ENCODE measurements around the gene TNFRSF19.

DNA sequence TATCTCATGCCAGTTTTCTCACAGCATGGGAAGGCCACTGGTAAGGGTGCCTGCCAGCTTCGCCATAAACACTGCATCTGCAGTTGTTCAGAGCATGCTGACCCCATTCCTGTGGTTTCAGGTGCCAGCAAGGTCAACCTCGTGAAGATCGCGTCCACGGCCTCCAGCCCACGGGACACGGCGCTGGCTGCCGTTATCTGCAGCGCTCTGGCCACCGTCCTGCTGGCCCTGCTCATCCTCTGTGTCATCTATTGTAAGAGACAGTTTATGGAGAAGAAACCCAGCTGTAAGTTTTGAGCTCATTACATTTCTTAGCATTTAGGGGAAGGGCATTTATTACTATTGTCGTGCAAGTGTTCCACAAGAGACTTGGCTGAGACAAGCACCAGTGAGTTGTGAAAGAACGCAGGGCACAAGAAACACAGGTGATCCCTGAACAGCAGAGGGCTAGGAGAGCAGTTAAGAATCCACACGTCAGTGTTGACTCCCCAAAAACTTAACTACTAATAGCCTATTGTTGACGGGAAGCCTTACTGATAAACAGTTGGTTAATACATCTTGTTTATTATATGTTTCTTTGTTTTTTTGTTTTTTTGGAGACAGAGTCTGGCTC, 88.8 kb downstream of the TNFRSF19 start:
- TF ChIP-seq, protein P1, sequence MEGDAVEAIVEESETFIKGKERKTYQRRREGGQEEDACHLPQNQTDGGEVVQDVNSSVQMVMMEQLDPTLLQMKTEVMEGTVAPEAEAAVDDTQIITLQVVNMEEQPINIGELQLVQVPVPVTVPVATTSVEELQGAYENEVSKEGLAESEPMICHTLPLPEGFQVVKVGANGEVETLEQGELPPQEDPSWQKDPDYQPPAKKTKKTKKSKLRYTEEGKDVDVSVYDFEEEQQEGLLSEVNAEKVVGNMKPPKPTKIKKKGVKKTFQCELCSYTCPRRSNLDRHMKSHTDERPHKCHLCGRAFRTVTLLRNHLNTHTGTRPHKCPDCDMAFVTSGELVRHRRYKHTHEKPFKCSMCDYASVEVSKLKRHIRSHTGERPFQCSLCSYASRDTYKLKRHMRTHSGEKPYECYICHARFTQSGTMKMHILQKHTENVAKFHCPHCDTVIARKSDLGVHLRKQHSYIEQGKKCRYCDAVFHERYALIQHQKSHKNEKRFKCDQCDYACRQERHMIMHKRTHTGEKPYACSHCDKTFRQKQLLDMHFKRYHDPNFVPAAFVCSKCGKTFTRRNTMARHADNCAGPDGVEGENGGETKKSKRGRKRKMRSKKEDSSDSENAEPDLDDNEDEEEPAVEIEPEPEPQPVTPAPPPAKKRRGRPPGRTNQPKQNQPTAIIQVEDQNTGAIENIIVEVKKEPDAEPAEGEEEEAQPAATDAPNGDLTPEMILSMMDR (IDR thresholded peaks at IDR 0.05): no peak
- no peak for TF ChIP-seq POLR2A (IDR thresholded peaks at IDR 0.05)

Data from uterus (tissue), 2 donors.